GM23248 (cell line): ENCODE measurements around the gene LILRB2.

Experiments
- EZH2 ChIP-seq: fragments of 200-600 bp; sonication (generic); IDR thresholded peaks from 2 replicates; pipeline ENCODE4 v1.6.1; 2018; ENCODE audit warnings: antibody characterized with exemption, mild to moderate bottlenecking; ENCODE audit not compliant: insufficient read depth, poor library complexity, severe bottlenecking
- EZH2phosphoT487 ChIP-seq: fragments of 200-600 bp; sonication (generic); IDR thresholded peaks from 2 replicates; pipeline ENCODE4 v1.6.1; 2018; ENCODE audit warnings: antibody characterized with exemption, moderate library complexity, mild to moderate bottlenecking, low read depth; ENCODE audit not compliant: insufficient read depth

- TF ChIP-seq EZH2 (no peak), EZH2phosphoT487 (no peak)
Observed at GRCh38 chr19:54302257-54302656, 21.3 kb upstream of the LILRB2 start.
